A549 (cell line): Measurements from ENCODE around the gene UBE2H.

Source experiments
- CHD2 ChIP-seq: fragments of 150-350 bp; IDR thresholded peaks from 2 replicates; pipeline ENCODE4 v1.6.1; 2014; ENCODE audit warnings: low read length; ENCODE audit not compliant: partially characterized antibody
- EP300 ChIP-seq, 2 experiments: fragments of >200 bp; sonication (Bioruptor Twin); formaldehyde crosslinking; IDR thresholded peaks; 2 replicates in 1 of 2; 3 replicates in 1 of 2; pipeline ENCODE4 v1.6.1; 2016 to 2017
- MYC ChIP-seq: IDR thresholded peaks from 2 replicates; pipeline ENCODE4 v1.6.1; 2012; ENCODE audit warnings: mild to moderate bottlenecking, inconsistent platforms, low read length, improper control_type of control experiment, borderline replicate concordance
- NR3C1 ChIP-seq: fragments of >200 bp; sonication (Bioruptor Twin); formaldehyde crosslinking; IDR thresholded peaks from 3 replicates; pipeline ENCODE4 v1.6.1; 2017
- POLR2A ChIP-seq: IDR thresholded peaks from 2 replicates; pipeline ENCODE4 v1.6.1; 2012; ENCODE audit warnings: mild to moderate bottlenecking, low read length
- POLR2AphosphoS2 ChIP-seq: conservative IDR thresholded peaks from 2 replicates; pipeline ENCODE4 v1.6.1; 2012; ENCODE audit warnings: low read length, improper control_type of control experiment, inconsistent platforms
- RNF2 ChIP-seq: fragments of 200-600 bp; sonication (generic); IDR thresholded peaks from 2 replicates; pipeline ENCODE4 v1.6.1; 2016; ENCODE audit warnings: low read depth, mild to moderate bottlenecking, antibody characterized with exemption, moderate library complexity, borderline replicate concordance
- ZFP36 ChIP-seq: fragments of 450-650 bp; IDR thresholded peaks from 2 replicates; pipeline ENCODE4 v1.6.1; 2014; ENCODE audit warnings: borderline replicate concordance; ENCODE audit not compliant: partially characterized antibody
- TF ChIP-seq, protein P1 (sequence below): fragments of >200 bp; sonication (Bioruptor Twin); formaldehyde crosslinking; IDR thresholded peaks from 3 replicates; pipeline ENCODE4 v1.5.1; 2016
- TF ChIP-seq, protein P2 (sequence below): fragments of 200-600 bp; sonication (generic); IDR thresholded peaks from 2 replicates; pipeline ENCODE4 v1.6.1; 2016; ENCODE audit warnings: antibody characterized with exemption, mild to moderate bottlenecking, moderate library complexity

DNA sequence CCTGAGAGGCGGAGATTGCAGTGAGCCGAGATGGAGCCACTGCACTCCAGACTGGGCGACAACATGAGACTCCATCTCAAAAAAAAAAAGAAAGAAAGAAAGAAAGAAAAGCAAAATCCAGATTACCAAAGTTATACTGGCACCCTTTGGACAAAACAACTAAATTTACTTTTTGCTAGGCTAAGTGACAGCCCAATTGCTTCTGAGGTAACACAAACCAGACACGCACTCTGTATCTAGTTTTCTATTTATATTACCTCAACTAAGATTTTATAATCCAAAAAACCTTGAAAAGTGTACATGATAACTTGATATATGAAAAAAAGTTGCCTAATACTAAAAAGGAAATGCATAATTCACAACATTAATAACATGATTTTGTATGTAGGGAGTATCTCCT lies 12.9 kb downstream of the UBE2H start:
- TF ChIP-seq RNF2 (no peak), POLR2A (no peak), EP300 (IDR thresholded peaks at IDR 0.05) (no peak), NR3C1 (no peak), POLR2AphosphoS2 (no peak), ZFP36 (no peak), CHD2 (no peak), MYC (no peak)
- TF ChIP-seq, protein P1, sequence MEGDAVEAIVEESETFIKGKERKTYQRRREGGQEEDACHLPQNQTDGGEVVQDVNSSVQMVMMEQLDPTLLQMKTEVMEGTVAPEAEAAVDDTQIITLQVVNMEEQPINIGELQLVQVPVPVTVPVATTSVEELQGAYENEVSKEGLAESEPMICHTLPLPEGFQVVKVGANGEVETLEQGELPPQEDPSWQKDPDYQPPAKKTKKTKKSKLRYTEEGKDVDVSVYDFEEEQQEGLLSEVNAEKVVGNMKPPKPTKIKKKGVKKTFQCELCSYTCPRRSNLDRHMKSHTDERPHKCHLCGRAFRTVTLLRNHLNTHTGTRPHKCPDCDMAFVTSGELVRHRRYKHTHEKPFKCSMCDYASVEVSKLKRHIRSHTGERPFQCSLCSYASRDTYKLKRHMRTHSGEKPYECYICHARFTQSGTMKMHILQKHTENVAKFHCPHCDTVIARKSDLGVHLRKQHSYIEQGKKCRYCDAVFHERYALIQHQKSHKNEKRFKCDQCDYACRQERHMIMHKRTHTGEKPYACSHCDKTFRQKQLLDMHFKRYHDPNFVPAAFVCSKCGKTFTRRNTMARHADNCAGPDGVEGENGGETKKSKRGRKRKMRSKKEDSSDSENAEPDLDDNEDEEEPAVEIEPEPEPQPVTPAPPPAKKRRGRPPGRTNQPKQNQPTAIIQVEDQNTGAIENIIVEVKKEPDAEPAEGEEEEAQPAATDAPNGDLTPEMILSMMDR: no peak
- TF ChIP-seq, protein P2, sequence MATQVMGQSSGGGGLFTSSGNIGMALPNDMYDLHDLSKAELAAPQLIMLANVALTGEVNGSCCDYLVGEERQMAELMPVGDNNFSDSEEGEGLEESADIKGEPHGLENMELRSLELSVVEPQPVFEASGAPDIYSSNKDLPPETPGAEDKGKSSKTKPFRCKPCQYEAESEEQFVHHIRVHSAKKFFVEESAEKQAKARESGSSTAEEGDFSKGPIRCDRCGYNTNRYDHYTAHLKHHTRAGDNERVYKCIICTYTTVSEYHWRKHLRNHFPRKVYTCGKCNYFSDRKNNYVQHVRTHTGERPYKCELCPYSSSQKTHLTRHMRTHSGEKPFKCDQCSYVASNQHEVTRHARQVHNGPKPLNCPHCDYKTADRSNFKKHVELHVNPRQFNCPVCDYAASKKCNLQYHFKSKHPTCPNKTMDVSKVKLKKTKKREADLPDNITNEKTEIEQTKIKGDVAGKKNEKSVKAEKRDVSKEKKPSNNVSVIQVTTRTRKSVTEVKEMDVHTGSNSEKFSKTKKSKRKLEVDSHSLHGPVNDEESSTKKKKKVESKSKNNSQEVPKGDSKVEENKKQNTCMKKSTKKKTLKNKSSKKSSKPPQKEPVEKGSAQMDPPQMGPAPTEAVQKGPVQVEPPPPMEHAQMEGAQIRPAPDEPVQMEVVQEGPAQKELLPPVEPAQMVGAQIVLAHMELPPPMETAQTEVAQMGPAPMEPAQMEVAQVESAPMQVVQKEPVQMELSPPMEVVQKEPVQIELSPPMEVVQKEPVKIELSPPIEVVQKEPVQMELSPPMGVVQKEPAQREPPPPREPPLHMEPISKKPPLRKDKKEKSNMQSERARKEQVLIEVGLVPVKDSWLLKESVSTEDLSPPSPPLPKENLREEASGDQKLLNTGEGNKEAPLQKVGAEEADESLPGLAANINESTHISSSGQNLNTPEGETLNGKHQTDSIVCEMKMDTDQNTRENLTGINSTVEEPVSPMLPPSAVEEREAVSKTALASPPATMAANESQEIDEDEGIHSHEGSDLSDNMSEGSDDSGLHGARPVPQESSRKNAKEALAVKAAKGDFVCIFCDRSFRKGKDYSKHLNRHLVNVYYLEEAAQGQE: no peak
